PC-9 (cell line): Measurements from ENCODE around the gene ZDHHC14. TPM values are rescaled to one million over a fixed set of nuclear protein-coding genes. Genes with fewer than 3 reads are reported as not detected.

Source experiments
- BruUV-seq: library from RNA; stranded (reverse); fragments of 400-500 nt; replicated peaks from 2 replicates; lab custom pipeline; 2021; lab: Mats Ljungman, UMichigan
- CTCF ChIA-PET: fragments of 300-600 bp; sonication (Branson Sonifier 250); formaldehyde crosslinking; loops from one replicate; lab custom pipeline; 2022; ENCODE audit warnings: antibody characterized with exemption; lab: Charles Lee
- POLR2A ChIA-PET: fragments of 300-600 bp; sonication (Branson Sonifier 250); formaldehyde crosslinking; loops from one replicate; lab custom pipeline; 2022; ENCODE audit warnings: antibody characterized with exemption; ENCODE audit not compliant: unreplicated experiment; lab: Charles Lee
- DNase-seq, 2 experiments: peaks; one replicate each; pipeline versions ENCODE4 v3.0.0 to v3.0.0-alpha.2; 2015 to 2022; ENCODE audit warnings: mixed read lengths in 1 of 2
- H2AFZ ChIP-seq: fragments of 200-600 bp; sonication (generic); 2 replicates; pipeline ENCODE4 v1.8.1; 2017; ENCODE audit warnings: antibody characterized with exemption
- H3F3A ChIP-seq: fragments of 200-600 bp; sonication (generic); 2 replicates; pipeline ENCODE4 v1.8.1; 2017; ENCODE audit warnings: antibody characterized with exemption, mild to moderate bottlenecking, low read depth; ENCODE audit not compliant: insufficient read depth
- H3K27ac ChIP-seq: fragments of 200-600 bp; sonication (generic); 2 replicates; pipeline ENCODE4 v1.6.1; 2016; ENCODE audit warnings: mixed run types
- H3K27me3 ChIP-seq: fragments of 200-600 bp; sonication (generic); 2 replicates; pipeline ENCODE4 v1.6.1; 2016; ENCODE audit warnings: low read depth, mixed run types; ENCODE audit not compliant: insufficient read depth
- H3K36me3 ChIP-seq: fragments of 200-600 bp; sonication (generic); 2 replicates; pipeline ENCODE4 v1.6.1; 2016; ENCODE audit warnings: low read depth, mixed run types
- H3K4me1 ChIP-seq: fragments of 200-600 bp; sonication (generic); replicated peaks from 2 replicates; pipeline ENCODE4 v1.6.1; 2016; ENCODE audit warnings: mixed run types; ENCODE audit not compliant: insufficient read depth
- H3K4me2 ChIP-seq: fragments of 200-600 bp; sonication (generic); 2 replicates; pipeline ENCODE4 v1.6.1; 2017; ENCODE audit warnings: mixed run types
- H3K4me3 ChIP-seq: fragments of 200-600 bp; sonication (generic); 2 replicates; pipeline ENCODE4 v1.6.1; 2016; ENCODE audit warnings: mixed run types
- H3K79me2 ChIP-seq: fragments of 200-600 bp; sonication (generic); 2 replicates; pipeline ENCODE4 v1.6.1; 2017; ENCODE audit warnings: low read depth, mixed run types
- H3K9me2 ChIP-seq: fragments of 200-600 bp; sonication (generic); 2 replicates; pipeline ENCODE4 v1.8.1; 2017; ENCODE audit warnings: mild to moderate bottlenecking; ENCODE audit not compliant: insufficient read depth
- H3K9me3 ChIP-seq: fragments of 200-600 bp; sonication (generic); 2 replicates; pipeline ENCODE4 v1.8.1; 2016; ENCODE audit warnings: low read depth; ENCODE audit not compliant: insufficient read depth
- H4K20me1 ChIP-seq: fragments of 200-600 bp; sonication (generic); 2 replicates; pipeline ENCODE4 v1.8.1; 2017; ENCODE audit not compliant: insufficient read depth
- EZH2 ChIP-seq: fragments of 200-600 bp; sonication (generic); IDR thresholded peaks from 2 replicates; pipeline ENCODE4 v1.8.0; 2017; ENCODE audit warnings: antibody characterized with exemption, low read depth
- intact Hi-C: fragments of 100-400 bp; cut with micrococcal nuclease; formaldehyde crosslinking; loops from one replicate; pipeline ENCODE4 v1.10.0; 2022; ENCODE audit not compliant: unreplicated experiment
- total RNA-seq: library from RNA; stranded (reverse); gene quantifications from 2 replicates; pipeline ENCODE4 v1.2.3, GENCODE V29; 2021
- TF ChIP-seq, protein P1 (sequence below): fragments of 200-600 bp; sonication (generic); conservative IDR thresholded peaks from 2 replicates; pipeline ENCODE4 v1.6.1; 2017; ENCODE audit warnings: mixed run types, antibody characterized with exemption, mild to moderate bottlenecking, moderate library complexity

Gene ZDHHC14
- total RNA-seq, 1 experiment from 2014 or later: 5.6 TPM

DNA sequence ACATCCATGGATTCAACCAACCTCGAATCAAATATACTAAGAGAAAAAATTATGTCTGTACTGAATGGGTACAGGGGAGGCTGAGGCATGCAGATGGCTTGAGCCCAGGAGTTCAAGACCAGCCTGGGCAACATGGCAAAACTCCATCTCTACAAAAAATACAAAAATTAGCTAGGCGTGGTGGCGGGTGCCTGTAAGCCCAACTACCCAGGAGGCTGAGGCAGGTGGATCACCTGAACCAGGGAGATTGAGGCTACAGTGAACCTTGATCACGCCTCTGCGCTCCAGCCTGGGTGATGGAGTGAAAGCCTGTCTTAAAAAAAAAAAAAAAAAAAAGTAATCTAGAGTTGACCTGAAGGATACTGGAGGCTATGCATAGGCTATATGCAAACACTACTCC is 223.0 kb downstream of the ZDHHC14 start:
- H3K4me3 ChIP-seq: no peak overlapping the region
- no peaks in the 10 kb centered on the region for H3K9me2 ChIP-seq
- H3K79me2 ChIP-seq: no peaks in the 10 kb centered on the region
- H3K36me3 ChIP-seq: no peaks in the 10 kb centered on the region
- ChIA-PET POLR2A (no interaction called here), CTCF (no interaction called here)
- TF ChIP-seq, protein P1, sequence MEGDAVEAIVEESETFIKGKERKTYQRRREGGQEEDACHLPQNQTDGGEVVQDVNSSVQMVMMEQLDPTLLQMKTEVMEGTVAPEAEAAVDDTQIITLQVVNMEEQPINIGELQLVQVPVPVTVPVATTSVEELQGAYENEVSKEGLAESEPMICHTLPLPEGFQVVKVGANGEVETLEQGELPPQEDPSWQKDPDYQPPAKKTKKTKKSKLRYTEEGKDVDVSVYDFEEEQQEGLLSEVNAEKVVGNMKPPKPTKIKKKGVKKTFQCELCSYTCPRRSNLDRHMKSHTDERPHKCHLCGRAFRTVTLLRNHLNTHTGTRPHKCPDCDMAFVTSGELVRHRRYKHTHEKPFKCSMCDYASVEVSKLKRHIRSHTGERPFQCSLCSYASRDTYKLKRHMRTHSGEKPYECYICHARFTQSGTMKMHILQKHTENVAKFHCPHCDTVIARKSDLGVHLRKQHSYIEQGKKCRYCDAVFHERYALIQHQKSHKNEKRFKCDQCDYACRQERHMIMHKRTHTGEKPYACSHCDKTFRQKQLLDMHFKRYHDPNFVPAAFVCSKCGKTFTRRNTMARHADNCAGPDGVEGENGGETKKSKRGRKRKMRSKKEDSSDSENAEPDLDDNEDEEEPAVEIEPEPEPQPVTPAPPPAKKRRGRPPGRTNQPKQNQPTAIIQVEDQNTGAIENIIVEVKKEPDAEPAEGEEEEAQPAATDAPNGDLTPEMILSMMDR: no peak
- TF ChIP-seq EZH2: no peak
- DNase-seq: no peak
- H3K4me1 ChIP-seq: no peaks in the 10 kb centered on the region
- H3K9me3 ChIP-seq: no peaks in the 10 kb centered on the region
- no peak overlapping the region for H3K4me2 ChIP-seq
- H2AFZ ChIP-seq: no peak overlapping the region
- H3K27ac ChIP-seq: no peak overlapping the region
- H3F3A ChIP-seq: no peaks in the 10 kb centered on the region
- no peaks in the 10 kb centered on the region for H4K20me1 ChIP-seq
- BruUV-seq: no TSS peak
- intact Hi-C loops: no loop called here
- H3K27me3 ChIP-seq: no peaks in the 10 kb centered on the region

DNA sequence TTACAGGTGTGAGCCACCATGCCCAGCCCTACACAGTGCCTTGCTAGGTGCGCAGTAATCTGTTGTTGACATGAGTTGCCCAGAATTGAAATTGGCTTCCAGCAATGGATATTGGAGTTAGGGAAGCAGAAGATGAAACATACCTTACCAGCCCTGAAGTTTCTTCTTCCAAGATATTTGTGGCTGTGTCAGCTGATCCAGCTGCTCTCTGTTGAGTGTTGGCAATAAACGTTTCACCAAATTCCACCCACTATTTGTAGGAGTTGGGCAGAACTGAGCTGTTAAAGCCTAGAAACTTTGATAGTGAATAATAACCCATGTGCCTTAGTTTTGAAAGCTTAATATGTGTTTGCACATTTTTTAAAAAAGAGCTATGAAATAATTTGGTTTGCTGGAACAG is 223.8 kb downstream of the ZDHHC14 start:
- H4K20me1 ChIP-seq: no peaks in the 10 kb centered on the region
- intact Hi-C loops: no loop called here
- H3K36me3 ChIP-seq: no peaks in the 10 kb centered on the region
- H3K79me2 ChIP-seq: no peaks in the 10 kb centered on the region
- H3K9me2 ChIP-seq: no peaks in the 10 kb centered on the region
- no peak for TF ChIP-seq EZH2
- TF ChIP-seq, protein P1: no peak
- H3K4me3 ChIP-seq: no peak overlapping the region
- no TSS peak for BruUV-seq
- H3K27me3 ChIP-seq: no peaks in the 10 kb centered on the region
- POLR2A ChIA-PET: interaction anchor here (0.6 kb wide), 1 partner anchor 225 kb away, joined by 13 read pairs; no protein-coding TSS in a partner anchor
- no peak overlapping the region for H3K4me2 ChIP-seq
- no peaks in the 10 kb centered on the region for H3F3A ChIP-seq
- no peak overlapping the region for H3K27ac ChIP-seq
- H3K9me3 ChIP-seq: no peaks in the 10 kb centered on the region
- DNase-seq: no peak
- CTCF ChIA-PET: no interaction called here
- H3K4me1 ChIP-seq: no peaks in the 10 kb centered on the region
- H2AFZ ChIP-seq: no peak overlapping the region

DNA sequence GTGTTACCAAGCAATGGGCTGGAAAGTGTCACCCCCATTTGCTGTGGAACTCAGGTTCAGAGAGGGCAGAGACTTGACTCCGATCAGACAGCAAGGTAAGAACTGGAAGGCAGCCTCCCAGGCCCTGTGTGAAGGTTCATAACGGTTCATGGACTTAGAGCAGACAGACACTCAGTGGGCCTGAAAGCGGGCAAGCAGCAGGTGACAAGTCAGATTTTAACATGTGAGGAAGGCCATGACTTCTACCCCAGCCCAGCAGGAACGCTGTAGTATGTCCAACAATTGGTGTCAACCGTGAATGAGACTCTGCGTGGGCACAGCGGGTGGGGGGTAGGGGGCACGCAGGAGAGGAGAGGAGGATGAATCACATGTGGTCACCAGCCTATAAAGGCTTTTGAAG is 224.5 kb downstream of the ZDHHC14 start:
- no peaks in the 10 kb centered on the region for H3F3A ChIP-seq
- H2AFZ ChIP-seq: no peak overlapping the region
- POLR2A ChIA-PET: interaction anchor here (0.6 kb wide), 1 partner anchor 225 kb away, joined by 13 read pairs; no protein-coding TSS in a partner anchor
- H3K27me3 ChIP-seq: no peaks in the 10 kb centered on the region
- CTCF ChIA-PET: no interaction called here
- H3K27ac ChIP-seq: no peak overlapping the region
- H3K36me3 ChIP-seq: no peaks in the 10 kb centered on the region
- TF ChIP-seq, protein P1: no peak
- TF ChIP-seq EZH2: no peak
- H3K4me1 ChIP-seq: no peaks in the 10 kb centered on the region
- no TSS peak for BruUV-seq
- H3K4me3 ChIP-seq: no peak overlapping the region
- DNase-seq: no peak
- H3K4me2 ChIP-seq: no peak overlapping the region
- H3K9me2 ChIP-seq: no peaks in the 10 kb centered on the region
- no peaks in the 10 kb centered on the region for H3K79me2 ChIP-seq
- no peaks in the 10 kb centered on the region for H3K9me3 ChIP-seq
- H4K20me1 ChIP-seq: no peaks in the 10 kb centered on the region
- intact Hi-C loops: no loop called here
